Smooth muscle cell (in vitro differentiated cells): Measurements from ENCODE around the gene PPFIA3. TPM values are rescaled to one million over a fixed set of nuclear protein-coding genes. Genes with fewer than 3 reads are reported as not detected.

Experiments used
- DNase-seq: peaks from one replicate; lab custom pipeline; 2025; ENCODE audit not compliant: unreplicated experiment; lab: John Stamatoyannopoulos, UW
- H2AFZ ChIP-seq: fragments of 200-600 bp; sonication (generic); 2 replicates; pipeline ENCODE4 v1.6.0; 2016; ENCODE audit warnings: antibody characterized with exemption, low read depth, mild to moderate bottlenecking
- H3F3A ChIP-seq: fragments of 200-600 bp; sonication (generic); 2 replicates; pipeline ENCODE4 v1.6.0; 2017; ENCODE audit warnings: antibody characterized with exemption, low read depth
- H3K27ac ChIP-seq: fragments of 200-600 bp; sonication (generic); 2 replicates; pipeline ENCODE4 v1.5.1; 2016; ENCODE audit warnings: low read depth, mild to moderate bottlenecking
- H3K27me3 ChIP-seq: fragments of 200-600 bp; sonication (generic); 2 replicates; pipeline ENCODE4 v1.6.1; 2016; ENCODE audit warnings: low read depth, mild to moderate bottlenecking
- H3K36me3 ChIP-seq: fragments of 200-600 bp; sonication (generic); 2 replicates; pipeline ENCODE4 v1.5.1; 2016; ENCODE audit warnings: low read depth
- H3K4me1 ChIP-seq: fragments of 200-600 bp; sonication (generic); 2 replicates; pipeline ENCODE4 v1.5.1; 2016; ENCODE audit warnings: low read depth
- H3K4me2 ChIP-seq: fragments of 200-600 bp; sonication (generic); 2 replicates; pipeline ENCODE4 v1.6.0; 2016; ENCODE audit warnings: mild to moderate bottlenecking
- H3K4me3 ChIP-seq: fragments of 200-600 bp; sonication (generic); 2 replicates; pipeline ENCODE4 v1.5.1; 2016; ENCODE audit warnings: mild to moderate bottlenecking
- H3K79me2 ChIP-seq: fragments of 200-600 bp; sonication (generic); 2 replicates; pipeline ENCODE4 v1.6.0; 2016; ENCODE audit warnings: low read depth, mild to moderate bottlenecking
- H3K9ac ChIP-seq: fragments of 200-600 bp; sonication (generic); 2 replicates; pipeline ENCODE4 v1.6.0; 2016; ENCODE audit warnings: low read depth
- H3K9me3 ChIP-seq: fragments of 200-600 bp; sonication (generic); replicated peaks from 2 replicates; pipeline ENCODE4 v1.5.1; 2016; ENCODE audit warnings: low read depth
- H4K20me1 ChIP-seq: fragments of 200-600 bp; sonication (generic); 2 replicates; pipeline ENCODE4 v1.6.0; 2016; ENCODE audit warnings: low read depth
- CTCF ChIP-seq: fragments of 200-600 bp; sonication (generic); IDR thresholded peaks from 2 replicates; pipeline ENCODE4 v1.5.1; 2017; ENCODE audit warnings: borderline replicate concordance, mild to moderate bottlenecking, antibody characterized with exemption; ENCODE audit not compliant: insufficient read depth, poor library complexity, severe bottlenecking
- WGBS: methylation state at CpG from one replicate; pipeline ENCODE4 v1.1.7; 2016; ENCODE audit warnings: low lambda C conversion rate; 5-methylcytosine and 5-hydroxymethylcytosine counted together
- polyA plus RNA-seq: library from polyadenylated mRNA; unstranded; fragments of >200 nt; fragmentation: Nextera tagmentation; extraction: Ambion mirVana; gene quantifications from 2 replicates; pipeline ENCODE4 v1.2.1, GENCODE V29; 2016
- total RNA-seq: library from RNA; depleted of rRNA; stranded (reverse); fragments of >200 nt; gene quantifications from 2 replicates; pipeline ENCODE4 v1.2.3, GENCODE V29; 2014

The PPFIA3 gene
- total and polyA plus RNA-seq, 2 experiments from 2014 or later, result 3.2 to 20.3 TPM

GRCh38 chr19:49128545-49129237, 9.3 kb downstream of the PPFIA3 start:
- Histone ChIP-seq H3K9ac (no peak overlapping the region), H4K20me1 (no peaks in the 10 kb centered on the region), H2AFZ (peak overlapping the region; percentile 42), H3K4me3 (peak overlapping the region; percentile 47), H3K27ac (no peak overlapping the region), H3K36me3 (no peaks in the 10 kb centered on the region), H3K79me2 (no peaks in the 10 kb centered on the region), H3K4me1 (no peaks in the 10 kb centered on the region), H3K4me2 (peak overlapping the region; percentile 82), H3F3A (no peaks in the 10 kb centered on the region), H3K27me3 (no peaks in the 10 kb centered on the region), H3K9me3 (no peaks in the 10 kb centered on the region)
- no peak for DNase-seq
- no peak for TF ChIP-seq CTCF
- 73% methylated on average over 15 of the region's 15 CpGs for WGBS

- Histone ChIP-seq H3K79me2 (no peaks in the 10 kb centered on the region), H3K27me3 (no peaks in the 10 kb centered on the region), H3K36me3 (no peaks in the 10 kb centered on the region), H4K20me1 (no peaks in the 10 kb centered on the region), H3K4me3 (no peak overlapping the region), H2AFZ (no peak overlapping the region), H3K9ac (no peak overlapping the region), H3K4me2 (peak overlapping the region; percentile 82), H3K9me3 (no peaks in the 10 kb centered on the region), H3K4me1 (no peaks in the 10 kb centered on the region), H3F3A (no peaks in the 10 kb centered on the region), H3K27ac (no peak overlapping the region)
- WGBS, result 48% methylated on average over 16 of the region's 16 CpGs
- no peak for DNase-seq
- TF ChIP-seq CTCF, result no peak
Measured at GRCh38 chr19:49129238-49129583, 9.9 kb downstream of the PPFIA3 start.

GRCh38 chr19:49130325-49130724, 11.0 kb downstream of the PPFIA3 start:
- TF ChIP-seq CTCF, result no peak
- Histone ChIP-seq H2AFZ (no peak overlapping the region), H3F3A (no peaks in the 10 kb centered on the region), H3K27ac (no peak overlapping the region), H3K36me3 (no peaks in the 10 kb centered on the region), H3K9me3 (no peaks in the 10 kb centered on the region), H3K79me2 (no peaks in the 10 kb centered on the region), H4K20me1 (no peaks in the 10 kb centered on the region), H3K4me1 (no peaks in the 10 kb centered on the region), H3K4me3 (no peak overlapping the region), H3K9ac (no peak overlapping the region), H3K27me3 (no peaks in the 10 kb centered on the region), H3K4me2 (no peak overlapping the region)
- no peak for DNase-seq
- WGBS, result 93% methylated on average over 24 of the region's 24 CpGs

GRCh38 chr19:49132974-49133609, 13.7 kb downstream of the PPFIA3 start:
- Histone ChIP-seq H3K79me2 (no peaks in the 10 kb centered on the region), H3K27me3 (no peaks in the 10 kb centered on the region), H3K9me3 (no peaks in the 10 kb centered on the region), H2AFZ (no peak overlapping the region), H4K20me1 (no peaks in the 10 kb centered on the region), H3K27ac (no peak overlapping the region), H3K4me3 (no peak overlapping the region), H3F3A (no peaks in the 10 kb centered on the region), H3K4me1 (no peaks in the 10 kb centered on the region), H3K9ac (no peak overlapping the region), H3K36me3 (no peaks in the 10 kb centered on the region), H3K4me2 (peak overlapping the region; percentile 36)
- 55% methylated on average over 15 of the region's 49 CpGs for WGBS
- TF ChIP-seq CTCF, result no peak
- DNase-seq, result no peak
